Type B pancreatic cell (in vitro differentiated cells): ENCODE data around the gene CRTC1. TPM values are rescaled to one million over a fixed set of nuclear protein-coding genes. Genes with fewer than 3 reads are reported as not detected.
"Not testable (repeated sequence)": the region's sequence is repeated elsewhere in the genome, so short reads cannot be mapped to it uniquely, and the experiment has no call there.

Source experiments
- DNase-seq: peaks from one replicate; pipeline ENCODE4 v3.0.0; 2021; ENCODE audit warnings: mixed read lengths; ENCODE audit not compliant: unreplicated experiment; ENCODE audit errors: extremely low spot score
- H3K27ac Mint-ChIP-seq: 2 replicates; pipeline ENCODE4 v1.8.0; 2021; ENCODE audit warnings: mild to moderate bottlenecking, mixed read lengths
- H3K27me3 Mint-ChIP-seq: 2 replicates; pipeline ENCODE4 v1.8.0; 2021; ENCODE audit warnings: mixed read lengths
- H3K36me3 Mint-ChIP-seq: 2 replicates; pipeline ENCODE4 v1.8.0; 2021; ENCODE audit warnings: mixed read lengths
- H3K4me1 Mint-ChIP-seq: one replicate; pipeline ENCODE4 v1.8.0; 2021; ENCODE audit warnings: mixed read lengths; ENCODE audit not compliant: unreplicated experiment
- H3K4me3 Mint-ChIP-seq: 2 replicates; pipeline ENCODE4 v1.8.0; 2021; ENCODE audit warnings: mild to moderate bottlenecking, mixed read lengths
- H3K9me3 Mint-ChIP-seq: 2 replicates; pipeline ENCODE4 v1.8.0; 2021; ENCODE audit warnings: mixed read lengths
- CTCF ChIP-seq: fragments of 200-600 bp; sonication (generic); conservative IDR thresholded peaks from 2 replicates; pipeline ENCODE4 v1.5.0; 2021; ENCODE audit warnings: antibody characterized with exemption, mild to moderate bottlenecking
- total RNA-seq: library from RNA; stranded (reverse); gene quantifications from 2 replicates; pipeline ENCODE4 v1.2.1, GENCODE V29; 2021; ENCODE audit warnings: low replicate concordance

Gene CRTC1
- total RNA-seq, 1 donor from 2014 or later: 20.2 TPM

DNA sequence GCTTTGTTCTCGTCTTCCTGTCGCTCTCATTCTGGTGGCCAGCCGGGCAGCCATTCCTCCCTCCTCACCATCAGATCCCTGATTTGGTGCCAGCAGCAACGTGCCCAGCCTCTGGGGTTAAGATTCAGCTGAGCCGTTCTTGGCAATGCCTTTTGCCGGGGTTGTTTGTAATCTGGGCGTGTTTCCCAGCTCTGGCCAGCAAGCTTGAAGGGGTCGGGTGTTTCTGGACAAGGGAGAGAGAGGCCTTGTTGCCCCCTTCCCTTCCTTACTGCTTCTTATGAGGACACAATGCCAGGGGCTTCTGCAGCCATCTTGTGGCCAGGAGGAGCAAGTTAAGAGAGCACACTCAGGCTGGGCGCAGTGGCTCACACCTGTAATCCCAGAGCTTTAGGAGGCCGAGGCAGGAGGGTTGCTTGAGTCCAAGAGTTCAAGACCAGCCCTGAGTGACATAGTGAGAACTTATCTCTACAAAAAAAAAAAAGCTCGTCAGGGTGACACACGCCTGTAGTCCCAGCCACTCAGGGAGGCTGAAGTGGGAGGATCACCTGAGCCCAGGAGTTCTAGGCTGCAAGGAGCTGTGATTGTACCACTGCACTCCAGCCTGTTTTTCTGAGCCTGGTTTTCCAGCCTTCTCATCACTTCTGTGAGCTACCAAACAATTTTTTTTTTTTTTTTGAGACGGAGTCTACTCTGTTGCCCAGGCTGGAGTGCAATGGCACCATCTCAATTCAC, 10.7 kb upstream of the CRTC1 start:
- Mint-ChIP-seq H3K27ac (no peak overlapping the region), H3K4me3 (no peak overlapping the region)
- DNase-seq: no peak

GRCh38 chr19:18674616-18675015, 8.9 kb upstream of the CRTC1 start:
- DNase-seq: no peak
- Mint-ChIP-seq H3K27ac (no peak overlapping the region), H3K9me3 (no peaks in the 10 kb centered on the region)

More for the DNA sequence above, 10.7 kb upstream of the CRTC1 start:
- TF ChIP-seq CTCF: no peak
- H3K9me3 Mint-ChIP-seq: no peaks in the 10 kb centered on the region
- H3K36me3 Mint-ChIP-seq: peaks cover 7% of the 10 kb centered on the region
- H3K4me1 Mint-ChIP-seq: peaks cover 14% of the 10 kb centered on the region
- no peaks in the 10 kb centered on the region for H3K27me3 Mint-ChIP-seq

DNA sequence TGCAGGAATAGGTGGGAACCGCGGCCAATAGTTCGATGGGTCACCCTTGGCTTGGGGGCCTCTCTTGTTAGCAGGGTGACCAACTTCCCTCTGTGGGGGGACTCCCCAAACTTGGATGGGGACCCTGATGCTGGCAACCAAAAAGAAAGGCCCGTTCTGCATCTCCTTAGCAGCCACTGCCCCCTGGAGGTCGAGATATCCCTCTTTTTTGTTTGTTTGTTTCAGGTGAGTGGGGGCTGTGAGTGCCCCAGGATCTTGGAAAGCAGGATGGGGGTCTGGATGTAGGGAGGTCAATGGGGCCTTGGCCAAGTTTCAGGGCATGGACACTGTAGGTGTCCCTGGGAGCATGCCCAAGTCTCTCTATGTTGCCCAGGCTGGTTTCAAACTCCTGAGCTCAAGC, 7.7 kb upstream of the CRTC1 start:
- Mint-ChIP-seq H3K4me1 (peaks cover 15% of the 10 kb centered on the region), H3K27me3 (no peaks in the 10 kb centered on the region), H3K9me3 (no peaks in the 10 kb centered on the region), H3K36me3 (no peaks in the 10 kb centered on the region), H3K27ac (no peak overlapping the region), H3K4me3 (no peak overlapping the region)
- no peak for DNase-seq
- TF ChIP-seq CTCF: peak; percentile 59

More at GRCh38 chr19:18674616-18675015, 8.9 kb upstream of the CRTC1 start:
- Mint-ChIP-seq H3K4me3 (no peak overlapping the region), H3K36me3 (peaks cover 7% of the 10 kb centered on the region), H3K27me3 (no peaks in the 10 kb centered on the region), H3K4me1 (peaks cover 20% of the 10 kb centered on the region)
- TF ChIP-seq CTCF: no peak

GRCh38 chr19:18676692-18677091, 6.8 kb upstream of the CRTC1 start:
- Mint-ChIP-seq H3K4me1 (peaks cover 13% of the 10 kb centered on the region), H3K27ac (no peak overlapping the region), H3K27me3 (no peaks in the 10 kb centered on the region), H3K36me3 (no peaks in the 10 kb centered on the region), H3K9me3 (no peaks in the 10 kb centered on the region), H3K4me3 (no peak overlapping the region)
- DNase-seq: no peak
- no peak for TF ChIP-seq CTCF

GRCh38 chr19:18677156-18677555, 6.3 kb upstream of the CRTC1 start:
- H3K4me3 Mint-ChIP-seq: no peak overlapping the region
- TF ChIP-seq CTCF: no peak
- peaks cover 12% of the 10 kb centered on the region for H3K4me1 Mint-ChIP-seq
- no peak overlapping the region for H3K27ac Mint-ChIP-seq
- H3K27me3 Mint-ChIP-seq: no peaks in the 10 kb centered on the region
- no peaks in the 10 kb centered on the region for H3K9me3 Mint-ChIP-seq
- no peaks in the 10 kb centered on the region for H3K36me3 Mint-ChIP-seq
- no peak for DNase-seq

GRCh38 chr19:18680148-18680547, 3.3 kb upstream of the CRTC1 start:
- H3K36me3 Mint-ChIP-seq, H3K27me3 Mint-ChIP-seq, H3K9me3 Mint-ChIP-seq, H3K27ac Mint-ChIP-seq, H3K4me3 Mint-ChIP-seq, DNase-seq: not testable (repeated sequence)
- H3K4me1 Mint-ChIP-seq: peaks cover 16% of the 10 kb centered on the region
